Measurements from ENCODE around the gene TSHZ2. TPM values are rescaled to one million over a fixed set of nuclear protein-coding genes. Genes with fewer than 3 reads are reported as not detected.

The TSHZ2 gene
- total RNA-seq, 1 donor = 3.6 TPM

DNA sequence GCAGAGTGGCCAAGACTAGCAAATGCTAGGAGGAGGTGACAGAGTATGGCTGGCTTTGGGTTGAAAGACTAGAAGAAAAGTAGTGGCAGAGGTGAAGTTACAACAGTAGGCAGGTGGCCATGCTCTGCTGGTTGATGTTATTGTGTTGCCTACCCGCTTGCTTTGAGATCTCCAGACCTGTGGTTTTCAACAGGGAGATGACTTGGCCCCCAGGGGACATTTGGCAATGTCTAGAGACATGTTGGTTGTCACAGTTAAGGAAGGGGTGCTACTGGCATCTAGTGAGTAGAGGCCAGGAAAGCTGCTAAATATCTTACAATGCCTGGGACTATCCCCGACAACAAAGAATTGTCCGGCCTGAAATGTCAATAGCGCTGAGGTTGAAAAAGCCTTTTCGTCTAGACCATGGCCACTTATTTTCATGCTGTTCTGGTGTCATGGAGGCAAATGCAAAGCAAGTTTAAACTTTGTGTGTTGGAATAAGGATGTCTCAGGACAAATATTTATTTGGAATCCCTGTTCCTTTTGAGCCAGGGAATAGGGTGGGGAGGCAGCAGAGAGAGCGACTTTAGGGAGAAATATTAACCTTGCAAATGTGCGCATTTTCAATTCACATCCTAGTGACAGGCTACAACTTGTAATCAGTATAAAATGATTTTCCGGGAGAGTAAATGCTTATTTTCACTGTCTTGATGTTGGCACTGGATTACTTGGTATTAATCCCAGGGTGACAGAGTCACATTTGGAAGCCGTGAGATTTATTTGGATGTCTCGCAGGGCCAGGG, 417.6 kb downstream of the TSHZ2 start:
- no peaks in the 10 kb centered on the region for H4K20me1 ChIP-seq (ENCODE audit: insufficient read depth, low read length)
- H3K79me2 ChIP-seq (ENCODE audit: insufficient read depth, low read length) = no peaks in the 10 kb centered on the region
- no peak overlapping the region for H3K4me2 ChIP-seq (ENCODE audit: insufficient read depth, low read length)
- no peaks in the 10 kb centered on the region for H3K27me3 ChIP-seq (ENCODE audit: insufficient read depth, low read length)
- no peaks in the 10 kb centered on the region for H3K9me3 ChIP-seq (ENCODE audit: low read depth, low read length)
- H3K27ac ChIP-seq (ENCODE audit: low read depth, low read length) = no peak overlapping the region
- no peak overlapping the region for H3K4me3 ChIP-seq (ENCODE audit: insufficient read depth, low read length)
- no peaks in the 10 kb centered on the region for H3K4me1 ChIP-seq (ENCODE audit: insufficient read depth, low read length)
- no peaks in the 10 kb centered on the region for H3K36me3 ChIP-seq (ENCODE audit: insufficient read depth, low read length)
- TF ChIP-seq CTCF (IDR thresholded peaks at IDR 0.05; ENCODE audit: extremely low read depth, low read depth, low read length) = no peak
- H2AFZ ChIP-seq (ENCODE audit: low read length) = no peak overlapping the region
- DNase-seq (ENCODE audit: insufficient read length, low spot score, missing footprints) = no peak

GRCh38 chr20:53390770-53391169, 418.6 kb downstream of the TSHZ2 start:
- Histone ChIP-seq H3K27me3 (ENCODE audit: insufficient read depth, low read length) (no peaks in the 10 kb centered on the region), H3K4me2 (ENCODE audit: insufficient read depth, low read length) (no peak overlapping the region), H2AFZ (ENCODE audit: low read length) (no peak overlapping the region), H3K79me2 (ENCODE audit: insufficient read depth, low read length) (no peaks in the 10 kb centered on the region), H3K4me3 (ENCODE audit: insufficient read depth, low read length) (no peak overlapping the region), H4K20me1 (ENCODE audit: insufficient read depth, low read length) (no peaks in the 10 kb centered on the region), H3K27ac (ENCODE audit: low read depth, low read length) (no peak overlapping the region), H3K9me3 (ENCODE audit: low read depth, low read length) (no peaks in the 10 kb centered on the region), H3K4me1 (ENCODE audit: insufficient read depth, low read length) (no peaks in the 10 kb centered on the region), H3K36me3 (ENCODE audit: insufficient read depth, low read length) (no peaks in the 10 kb centered on the region)
- no peak for TF ChIP-seq CTCF (IDR thresholded peaks at IDR 0.05; ENCODE audit: extremely low read depth, low read depth, low read length)
- DNase-seq (ENCODE audit: insufficient read length, low spot score, missing footprints) = no peak

DNA sequence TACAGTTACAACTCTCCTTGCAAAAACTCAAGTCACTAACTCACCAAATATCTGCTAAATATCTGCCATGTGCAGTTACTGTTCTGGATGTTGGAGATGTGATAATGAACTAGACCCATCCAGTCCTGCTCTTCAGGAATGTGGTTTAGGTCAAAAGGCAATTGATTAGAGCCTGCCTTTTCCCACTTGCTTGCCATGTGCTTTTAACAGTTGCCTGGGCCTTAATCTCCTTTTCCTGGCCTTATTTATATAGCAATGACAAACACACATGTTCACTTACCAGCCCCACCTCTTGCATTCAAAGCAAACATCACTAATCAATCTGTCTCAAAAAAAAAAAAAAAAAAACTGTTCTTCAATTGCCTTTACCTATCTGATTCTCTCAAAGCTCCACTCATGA, 422.3 kb downstream of the TSHZ2 start:
- Histone ChIP-seq H3K27ac (ENCODE audit: low read depth, low read length) (no peak overlapping the region), H3K27me3 (ENCODE audit: insufficient read depth, low read length) (no peaks in the 10 kb centered on the region), H3K79me2 (ENCODE audit: insufficient read depth, low read length) (no peaks in the 10 kb centered on the region)

More for the DNA sequence above, 422.3 kb downstream of the TSHZ2 start:
- no peak overlapping the region for H2AFZ ChIP-seq (ENCODE audit: low read length)
- no peaks in the 10 kb centered on the region for H3K4me1 ChIP-seq (ENCODE audit: insufficient read depth, low read length)
- H3K4me3 ChIP-seq (ENCODE audit: insufficient read depth, low read length) = no peak overlapping the region
- DNase-seq (ENCODE audit: insufficient read length, low spot score, missing footprints) = no peak
- H3K36me3 ChIP-seq (ENCODE audit: insufficient read depth, low read length) = no peaks in the 10 kb centered on the region
- no peak overlapping the region for H3K4me2 ChIP-seq (ENCODE audit: insufficient read depth, low read length)
- no peaks in the 10 kb centered on the region for H3K9me3 ChIP-seq (ENCODE audit: low read depth, low read length)
- H4K20me1 ChIP-seq (ENCODE audit: insufficient read depth, low read length) = no peaks in the 10 kb centered on the region
- no peak for TF ChIP-seq CTCF (IDR thresholded peaks at IDR 0.05; ENCODE audit: extremely low read depth, low read depth, low read length)
